HAP-1 (cell line): Measurements from ENCODE around the gene IL1R2.

ENCODE experiments used
- DNase-seq, 2 experiments: peaks; one replicate each; pipeline ENCODE4 v3.0.0-alpha.2; 2016 to 2020; ENCODE audit warnings: low spot score in 2 of 2
- H3K27me3 ChIP-seq: fragments of 250-450 bp; sonication (Bioruptor Pico); 2 replicates; pipeline ENCODE4 v1.5.1; 2020; ENCODE audit warnings: low read depth, mild to moderate bottlenecking, moderate library complexity
- H3K36me3 ChIP-seq: fragments of 250-450 bp; sonication (Bioruptor Pico); replicated peaks from 2 replicates; pipeline ENCODE4 v1.5.1; 2020; ENCODE audit warnings: mild to moderate bottlenecking
- H3K4me1 ChIP-seq: fragments of 250-450 bp; sonication (Bioruptor Pico); 2 replicates; pipeline ENCODE4 v1.5.1; 2020; ENCODE audit warnings: mild to moderate bottlenecking
- H3K4me3 ChIP-seq: fragments of 250-450 bp; sonication (Bioruptor Pico); 2 replicates; pipeline ENCODE4 v1.5.1; 2020; ENCODE audit warnings: mild to moderate bottlenecking, moderate library complexity
- H3K9me3 ChIP-seq: fragments of 250-450 bp; sonication (Bioruptor Pico); 2 replicates; pipeline ENCODE4 v1.5.1; 2020; ENCODE audit warnings: mild to moderate bottlenecking, moderate library complexity
- in situ Hi-C: fragments of 300-500 bp; cut with MboI; formaldehyde crosslinking; loops from 3 replicates; pipeline ENCODE4 v1.14.3; 2020; ENCODE audit warnings: low sequenced_read_pairs, inconsistent platforms, mixed read lengths

IL1R2 gene

GRCh38 chr2:102025016-102025501 is 33.3 kb downstream of the IL1R2 start:
- no peak for DNase-seq
- H3K9me3 ChIP-seq: no peaks in the 10 kb centered on the region
- in situ Hi-C loops: no loop called here

DNA sequence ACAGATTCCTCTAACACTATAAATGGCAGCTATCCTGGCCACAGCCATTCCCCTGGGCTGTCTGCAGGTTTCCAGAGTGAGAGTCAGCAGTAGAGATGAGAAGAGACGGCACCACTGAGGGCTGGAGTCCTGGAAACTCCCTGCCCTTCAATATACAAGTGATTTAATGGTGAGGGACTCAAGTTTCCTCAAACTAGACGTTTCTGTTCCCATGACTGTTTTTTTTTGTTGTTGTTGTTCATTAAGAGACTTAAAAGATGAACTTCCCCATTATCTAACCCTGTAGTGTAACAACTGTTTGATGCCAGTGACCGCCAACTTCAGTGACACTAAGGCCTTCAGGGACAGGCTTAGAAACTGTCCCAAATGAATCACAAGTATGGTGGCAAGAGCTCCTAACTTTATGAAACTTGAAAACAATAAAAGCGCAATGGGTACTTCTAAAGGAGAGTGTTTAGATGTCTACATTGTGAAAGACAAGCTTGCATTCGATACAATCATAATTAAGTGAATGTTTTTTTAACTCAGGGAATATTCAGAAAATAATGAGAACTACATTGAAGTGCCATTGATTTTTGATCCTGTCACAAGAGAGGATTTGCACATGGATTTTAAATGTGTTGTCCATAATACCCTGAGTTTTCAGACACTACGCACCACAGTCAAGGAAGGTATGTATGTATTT is 34.0 kb downstream of the IL1R2 start:
- Histone ChIP-seq H3K4me3 (no peak overlapping the region), H3K4me1 (no peaks in the 10 kb centered on the region), H3K27me3 (no peaks in the 10 kb centered on the region), H3K9me3 (no peaks in the 10 kb centered on the region), H3K36me3 (no peaks in the 10 kb centered on the region)
- in situ Hi-C loops: no loop called here
- DNase-seq: no peak

More at GRCh38 chr2:102025016-102025501, 33.3 kb downstream of the IL1R2 start:
- H3K36me3 ChIP-seq: no peaks in the 10 kb centered on the region
- H3K27me3 ChIP-seq: no peaks in the 10 kb centered on the region
- H3K4me1 ChIP-seq: no peaks in the 10 kb centered on the region
- H3K4me3 ChIP-seq: no peak overlapping the region

GRCh38 chr2:102027036-102027980 is 35.5 kb downstream of the IL1R2 start:
- H3K36me3 ChIP-seq: no peaks in the 10 kb centered on the region
- H3K27me3 ChIP-seq: no peaks in the 10 kb centered on the region
- H3K4me3 ChIP-seq: no peak overlapping the region
- H3K9me3 ChIP-seq: no peaks in the 10 kb centered on the region
- no peak for DNase-seq
- H3K4me1 ChIP-seq: no peaks in the 10 kb centered on the region
- in situ Hi-C loops: no loop called here

DNA sequence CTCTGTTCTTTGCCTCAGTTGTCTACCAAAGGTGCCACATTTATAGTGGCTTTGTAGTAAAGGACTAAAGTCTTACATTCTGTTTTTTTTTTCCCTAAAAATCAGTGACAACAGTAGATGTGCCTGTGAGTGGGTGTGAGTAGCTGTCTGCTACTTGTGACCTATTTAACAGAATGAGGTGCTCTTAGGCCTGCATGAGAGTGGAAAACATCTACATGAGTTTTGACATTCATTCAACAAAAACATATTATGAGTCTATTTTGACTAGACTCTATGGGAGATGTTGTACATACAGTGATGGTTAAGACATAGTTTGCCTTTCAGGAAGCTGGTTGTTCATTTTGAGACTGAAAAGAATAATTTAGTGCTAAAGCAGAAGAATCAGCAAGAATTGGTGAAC is 36.7 kb downstream of the IL1R2 start:
- in situ Hi-C loops: no loop called here
- no peak overlapping the region for H3K4me3 ChIP-seq
- no peaks in the 10 kb centered on the region for H3K4me1 ChIP-seq

DNA sequence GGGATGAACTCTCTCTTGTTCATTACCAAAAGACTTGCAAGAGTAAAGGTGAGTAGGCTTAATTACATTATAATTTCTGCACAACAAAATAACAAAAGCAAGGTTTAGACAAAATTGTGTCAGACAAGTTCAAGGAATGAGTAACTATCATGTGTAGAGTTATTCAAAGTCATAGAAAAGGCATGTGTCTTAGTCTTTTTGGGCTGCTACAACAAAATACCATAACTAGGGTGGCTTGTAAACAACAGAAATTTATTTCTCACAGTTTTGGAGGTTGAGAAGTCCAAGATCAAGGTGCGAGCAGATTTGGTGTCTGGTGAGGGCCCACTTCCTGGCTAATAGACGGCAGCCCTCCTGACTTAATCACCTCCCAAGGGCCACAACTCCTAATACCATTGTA is 37.6 kb downstream of the IL1R2 start:
- H3K4me3 ChIP-seq: no peak overlapping the region

More for the DNA sequence above, 36.7 kb downstream of the IL1R2 start:
- no peak for DNase-seq
- no peaks in the 10 kb centered on the region for H3K27me3 ChIP-seq
- no peaks in the 10 kb centered on the region for H3K9me3 ChIP-seq
- H3K36me3 ChIP-seq: no peaks in the 10 kb centered on the region

GRCh38 chr2:102029952-102030351 is 38.2 kb downstream of the IL1R2 start:
- DNase-seq: no peak
- Histone ChIP-seq H3K9me3 (no peaks in the 10 kb centered on the region), H3K27me3 (no peaks in the 10 kb centered on the region), H3K4me3 (no peak overlapping the region), H3K4me1 (no peaks in the 10 kb centered on the region), H3K36me3 (no peaks in the 10 kb centered on the region)
- in situ Hi-C loops: no loop called here

More for the DNA sequence above, 37.6 kb downstream of the IL1R2 start:
- no peaks in the 10 kb centered on the region for H3K4me1 ChIP-seq
- in situ Hi-C loops: no loop called here
- H3K9me3 ChIP-seq: no peaks in the 10 kb centered on the region
- H3K27me3 ChIP-seq: no peaks in the 10 kb centered on the region
- no peaks in the 10 kb centered on the region for H3K36me3 ChIP-seq
- DNase-seq: no peak

GRCh38 chr2:102030502-102030854 is 38.7 kb downstream of the IL1R2 start:
- no peaks in the 10 kb centered on the region for H3K4me1 ChIP-seq
- no peak for DNase-seq
- H3K9me3 ChIP-seq: no peaks in the 10 kb centered on the region
- in situ Hi-C loops: no loop called here
- H3K4me3 ChIP-seq: no peak overlapping the region
- no peaks in the 10 kb centered on the region for H3K36me3 ChIP-seq
- no peaks in the 10 kb centered on the region for H3K27me3 ChIP-seq

GRCh38 chr2:102030855-102031527 is 39.2 kb downstream of the IL1R2 start:
- in situ Hi-C loops: no loop called here
- Histone ChIP-seq H3K27me3 (no peaks in the 10 kb centered on the region), H3K36me3 (no peaks in the 10 kb centered on the region), H3K4me3 (no peak overlapping the region), H3K4me1 (no peaks in the 10 kb centered on the region), H3K9me3 (no peaks in the 10 kb centered on the region)
- no peak for DNase-seq

DNA sequence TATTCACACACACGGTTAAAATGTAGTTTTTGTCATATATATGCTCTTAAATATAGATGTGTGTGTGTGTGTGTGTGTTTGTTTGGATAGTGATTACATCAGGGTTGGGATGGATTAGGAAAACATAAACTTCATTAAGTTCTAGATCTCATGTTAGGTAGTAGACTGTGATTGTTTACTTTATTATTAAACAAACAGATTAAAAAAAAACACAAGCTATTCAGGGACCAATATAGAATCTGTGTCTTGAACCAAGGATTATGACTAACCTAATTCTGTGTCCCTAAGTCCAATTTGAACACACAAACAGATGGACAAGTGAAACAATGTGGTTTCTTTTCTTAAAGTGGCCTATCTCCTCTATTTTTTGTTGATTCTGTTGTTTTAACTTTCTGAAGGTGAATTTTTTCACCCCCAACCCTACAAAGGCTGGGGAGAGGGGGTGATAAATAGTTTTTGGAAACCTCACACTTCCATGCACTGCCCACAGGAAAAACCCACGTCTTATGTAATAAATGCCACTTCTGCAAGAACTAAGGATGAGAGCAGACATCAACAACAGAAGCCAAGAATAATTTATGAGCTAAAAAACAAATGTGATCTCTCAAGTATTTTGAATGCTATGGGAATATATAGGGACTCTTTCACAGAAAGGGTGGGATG is 40.7 kb downstream of the IL1R2 start:
- in situ Hi-C loops: no loop called here
- Histone ChIP-seq H3K9me3 (no peaks in the 10 kb centered on the region), H3K36me3 (no peaks in the 10 kb centered on the region), H3K27me3 (no peaks in the 10 kb centered on the region), H3K4me3 (no peak overlapping the region), H3K4me1 (no peaks in the 10 kb centered on the region)
- DNase-seq: no peak

DNA sequence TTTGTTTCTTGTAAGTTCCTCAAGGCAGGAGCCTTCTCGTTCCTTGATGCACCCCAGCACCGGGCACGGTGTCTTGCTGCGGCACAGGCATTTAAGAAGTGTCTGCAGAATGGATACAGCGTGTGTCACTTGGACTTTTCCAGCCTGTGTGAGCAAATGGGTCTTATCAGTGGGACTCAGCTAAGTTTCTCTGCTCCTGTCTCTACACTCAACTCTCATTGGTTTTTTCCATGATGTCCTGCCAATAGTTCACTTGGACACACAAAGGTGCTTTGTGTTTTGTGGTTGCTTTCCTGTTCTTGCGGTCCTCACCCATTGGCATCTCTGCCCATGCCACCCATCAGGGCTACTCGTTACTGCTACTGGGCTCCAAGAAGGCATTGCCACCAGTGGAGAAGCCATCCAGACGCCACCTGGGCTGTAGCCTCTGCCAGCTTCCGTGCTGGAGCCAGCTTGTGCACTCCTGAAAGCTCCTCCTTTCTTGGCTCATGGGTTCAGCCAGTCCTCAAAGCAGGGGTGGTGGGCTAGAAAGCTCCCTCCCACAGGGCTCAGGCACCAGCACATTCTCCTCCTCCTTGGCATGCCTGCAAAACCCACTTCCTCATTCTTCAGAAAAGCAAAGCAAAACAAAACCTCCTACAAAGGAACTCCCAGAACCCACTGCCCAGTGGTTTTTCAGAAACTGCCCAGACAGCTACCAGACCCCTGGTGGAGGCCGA is 41.4 kb downstream of the IL1R2 start:
- H3K36me3 ChIP-seq: no peaks in the 10 kb centered on the region
- in situ Hi-C loops: no loop called here
- no peaks in the 10 kb centered on the region for H3K27me3 ChIP-seq
- no peak for DNase-seq
- no peak overlapping the region for H3K4me3 ChIP-seq
- no peaks in the 10 kb centered on the region for H3K4me1 ChIP-seq
- H3K9me3 ChIP-seq: no peaks in the 10 kb centered on the region

GRCh38 chr2:102033750-102034682 is 42.3 kb downstream of the IL1R2 start:
- H3K9me3 ChIP-seq: no peaks in the 10 kb centered on the region
- H3K27me3 ChIP-seq: no peaks in the 10 kb centered on the region
- no peaks in the 10 kb centered on the region for H3K36me3 ChIP-seq
- no peaks in the 10 kb centered on the region for H3K4me1 ChIP-seq
- in situ Hi-C loops: no loop called here
- no peak overlapping the region for H3K4me3 ChIP-seq
- no peak for DNase-seq
